ENCODE data around the gene CFAP61.
A peak's percentile ranks its signal among the peaks of the same experiment; 100 is the strongest.

CFAP61 gene

DNA sequence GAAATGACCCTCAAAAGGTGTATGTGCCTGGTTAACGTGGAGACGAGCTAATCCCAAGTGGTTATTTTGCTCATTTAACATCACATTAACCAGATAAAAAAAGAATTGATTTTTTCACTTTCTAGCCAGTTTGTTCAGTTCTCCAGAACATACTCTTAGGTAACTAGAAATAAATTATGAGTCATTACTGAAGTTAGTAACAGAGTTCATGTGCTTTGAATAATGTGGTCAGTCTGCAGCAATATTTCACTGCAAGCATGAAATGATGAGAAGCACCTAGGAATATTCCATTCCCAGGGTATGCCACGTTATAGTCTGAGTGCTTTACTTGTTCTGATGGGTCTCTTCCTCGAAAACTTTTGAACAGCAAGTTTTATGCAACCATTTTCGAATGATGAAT, 177.3 kb downstream of the CFAP61 start:
- no peaks in the 10 kb centered on the region for H3K9me3 ChIP-seq
- no peak overlapping the region for H3K4me3 ChIP-seq (ENCODE audit: low read depth, low read length)
- H3K27me3 ChIP-seq, result no peaks in the 10 kb centered on the region
- peaks cover 15% of the 10 kb centered on the region for H3K4me1 ChIP-seq
- TF ChIP-seq, protein P1, sequence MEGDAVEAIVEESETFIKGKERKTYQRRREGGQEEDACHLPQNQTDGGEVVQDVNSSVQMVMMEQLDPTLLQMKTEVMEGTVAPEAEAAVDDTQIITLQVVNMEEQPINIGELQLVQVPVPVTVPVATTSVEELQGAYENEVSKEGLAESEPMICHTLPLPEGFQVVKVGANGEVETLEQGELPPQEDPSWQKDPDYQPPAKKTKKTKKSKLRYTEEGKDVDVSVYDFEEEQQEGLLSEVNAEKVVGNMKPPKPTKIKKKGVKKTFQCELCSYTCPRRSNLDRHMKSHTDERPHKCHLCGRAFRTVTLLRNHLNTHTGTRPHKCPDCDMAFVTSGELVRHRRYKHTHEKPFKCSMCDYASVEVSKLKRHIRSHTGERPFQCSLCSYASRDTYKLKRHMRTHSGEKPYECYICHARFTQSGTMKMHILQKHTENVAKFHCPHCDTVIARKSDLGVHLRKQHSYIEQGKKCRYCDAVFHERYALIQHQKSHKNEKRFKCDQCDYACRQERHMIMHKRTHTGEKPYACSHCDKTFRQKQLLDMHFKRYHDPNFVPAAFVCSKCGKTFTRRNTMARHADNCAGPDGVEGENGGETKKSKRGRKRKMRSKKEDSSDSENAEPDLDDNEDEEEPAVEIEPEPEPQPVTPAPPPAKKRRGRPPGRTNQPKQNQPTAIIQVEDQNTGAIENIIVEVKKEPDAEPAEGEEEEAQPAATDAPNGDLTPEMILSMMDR (IDR thresholded peaks at IDR 0.05; ENCODE audit: low read depth, low read length), result no peak
- H3K36me3 ChIP-seq, result no peaks in the 10 kb centered on the region
- DNase-seq, result no peak

DNA sequence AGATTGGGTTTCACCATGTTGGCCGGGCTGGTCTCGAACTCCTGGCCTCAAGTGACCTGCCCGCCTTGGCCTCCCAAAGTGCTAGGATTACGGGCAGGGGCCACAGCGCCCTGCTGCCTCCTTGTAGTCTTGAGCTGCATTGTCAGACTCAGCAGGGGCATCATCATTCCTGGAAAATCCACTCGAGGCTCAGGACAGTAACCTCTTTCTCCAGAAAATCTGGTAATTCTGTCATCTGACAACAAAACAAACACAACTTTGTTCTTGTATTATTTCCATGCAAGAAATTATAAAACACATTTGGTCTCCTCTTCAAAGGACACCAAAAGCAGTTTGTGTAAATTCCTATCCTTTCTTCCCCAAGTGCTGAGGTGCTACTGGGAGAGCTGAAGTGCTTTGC, 178.4 kb downstream of the CFAP61 start:
- Histone ChIP-seq H3K4me1 (peaks cover 15% of the 10 kb centered on the region), H3K4me3 (ENCODE audit: low read depth, low read length) (no peak overlapping the region), H3K9me3 (no peaks in the 10 kb centered on the region), H3K36me3 (no peaks in the 10 kb centered on the region), H3K27me3 (no peaks in the 10 kb centered on the region)
- no peak for DNase-seq
- TF ChIP-seq, protein P1 (IDR thresholded peaks at IDR 0.05; ENCODE audit: low read depth, low read length), result no peak

DNA sequence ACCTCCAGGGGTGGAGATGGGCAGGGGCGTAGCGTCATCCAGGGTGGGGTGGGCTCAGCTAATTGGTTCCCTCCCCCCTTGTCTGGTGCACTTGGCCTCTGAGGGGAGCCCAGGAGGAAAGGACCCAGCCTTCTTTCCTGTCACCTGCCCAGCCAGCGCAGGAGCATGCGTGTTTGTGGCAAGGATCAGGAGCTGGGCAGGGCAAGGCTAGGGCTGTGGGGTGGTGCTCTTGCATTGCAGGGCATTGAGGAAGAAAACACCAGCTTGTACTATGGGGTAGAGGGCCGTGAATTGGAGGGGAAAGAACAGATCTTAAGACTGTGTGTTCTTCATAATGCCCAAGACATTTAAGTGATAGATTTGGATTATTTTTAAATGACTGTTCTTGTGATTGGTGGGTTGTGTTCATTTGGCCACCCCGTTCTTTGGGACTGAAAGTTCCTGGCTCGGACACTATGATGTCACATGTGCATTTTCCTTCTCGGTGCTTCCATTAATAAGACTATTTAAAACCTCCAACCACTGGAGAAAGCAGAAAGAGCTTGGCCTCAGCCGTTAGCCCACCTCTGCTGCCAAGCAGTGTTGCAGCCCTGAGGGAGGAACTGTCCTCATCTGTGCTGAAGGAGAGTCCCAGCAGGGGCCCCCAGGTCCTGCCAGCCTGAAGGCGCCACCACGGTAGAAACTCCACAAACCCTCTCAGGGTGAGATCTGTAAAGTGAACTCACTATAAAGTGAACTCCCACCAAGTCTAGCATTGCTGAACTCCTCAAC, 179.4 kb downstream of the CFAP61 start:
- Histone ChIP-seq H3K9me3 (no peaks in the 10 kb centered on the region), H3K36me3 (no peaks in the 10 kb centered on the region), H3K27me3 (no peaks in the 10 kb centered on the region), H3K4me3 (ENCODE audit: low read depth, low read length) (no peak overlapping the region), H3K4me1 (peaks cover 15% of the 10 kb centered on the region)
- TF ChIP-seq, protein P1 (IDR thresholded peaks at IDR 0.05; ENCODE audit: low read depth, low read length), result no peak
- DNase-seq, result no peak

DNA sequence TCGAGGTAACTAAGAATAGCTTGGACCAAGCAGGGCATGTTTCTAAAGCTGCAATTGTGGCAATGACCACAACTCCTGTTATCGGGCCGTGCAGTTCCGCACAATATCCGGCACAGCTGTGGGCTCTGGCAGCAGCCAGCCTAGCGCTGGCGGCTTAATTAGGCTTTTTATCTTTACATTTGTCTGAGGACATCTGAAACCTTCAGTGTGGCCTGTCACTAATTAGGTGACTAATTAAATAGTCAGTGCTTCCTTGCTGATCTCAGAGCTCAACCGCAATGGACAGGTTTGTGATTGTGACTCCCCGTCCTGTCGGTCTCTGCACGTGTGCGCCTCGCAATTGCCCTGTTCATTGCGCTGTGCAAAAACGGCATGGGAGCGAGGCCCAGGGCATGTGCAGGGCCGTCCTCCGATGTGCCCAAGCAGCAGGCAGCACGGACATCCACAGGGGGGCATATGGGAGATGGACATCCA, 180.7 kb downstream of the CFAP61 start:
- TF ChIP-seq, protein P1 (IDR thresholded peaks at IDR 0.05; ENCODE audit: low read depth, low read length), result peak; percentile 26
- Histone ChIP-seq H3K9me3 (no peaks in the 10 kb centered on the region), H3K36me3 (no peaks in the 10 kb centered on the region), H3K4me3 (ENCODE audit: low read depth, low read length) (peak overlapping the region; percentile 3; the same call in 1 of the 2 replicates), H3K4me1 (peaks cover 18% of the 10 kb centered on the region), H3K27me3 (no peaks in the 10 kb centered on the region)
- peak; percentile 74 for DNase-seq

DNA sequence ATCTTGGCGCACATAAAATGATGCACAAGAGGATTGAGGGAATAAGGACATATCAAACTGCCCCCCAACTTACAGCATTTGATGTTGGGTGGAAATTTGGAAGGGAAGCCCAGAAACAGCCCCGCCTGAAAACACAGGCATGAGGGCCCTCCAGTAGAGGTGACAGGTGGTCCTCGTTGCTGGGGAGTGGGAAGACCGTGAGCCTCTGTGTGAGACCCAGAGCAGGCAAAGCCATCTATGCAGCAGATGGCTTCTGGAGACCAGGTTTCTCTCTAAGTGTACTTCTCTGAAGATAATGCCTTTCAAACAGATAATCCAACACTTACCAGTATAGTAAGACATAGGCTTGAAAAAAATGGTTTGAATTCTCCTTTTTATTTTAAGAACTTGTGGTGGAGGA, 183.3 kb downstream of the CFAP61 start:
- no peaks in the 10 kb centered on the region for H3K36me3 ChIP-seq
- no peaks in the 10 kb centered on the region for H3K27me3 ChIP-seq
- no peak for DNase-seq
- H3K4me1 ChIP-seq, result peaks cover 21% of the 10 kb centered on the region
- no peak overlapping the region for H3K4me3 ChIP-seq (ENCODE audit: low read depth, low read length)
- H3K9me3 ChIP-seq, result no peaks in the 10 kb centered on the region
- TF ChIP-seq, protein P1 (IDR thresholded peaks at IDR 0.05; ENCODE audit: low read depth, low read length), result no peak
